ENCODE results near the gene NUF2. TPM values are rescaled to one million over a fixed set of nuclear protein-coding genes. Genes with fewer than 3 reads are reported as not detected.
"Not testable (repeated sequence)": the region's sequence is repeated elsewhere in the genome, so short reads cannot be mapped to it uniquely, and the experiment has no call there.

NUF2 gene
- total RNA-seq, 2 experiments from 2014 or later = 86.1 to 92.5 TPM

- BruUV-seq (replicated peaks) = no TSS peak
Observed at GRCh38 chr1:163320891-163321290, 863 bp upstream of the NUF2 start.

GRCh38 chr1:163323339-163323738, 1.6 kb downstream of the NUF2 start:
- intact Hi-C loops (cut with micrococcal nuclease; ENCODE audit: unreplicated experiment) = loop anchor here (5.0 kb wide), 1 partner anchor 826 kb away; the partner anchor contains the start of gene UHMK1
- CTCF ChIA-PET (ENCODE audit: unreplicated experiment); H4K20me1 ChIP-seq (ENCODE audit: insufficient read depth, low read length); H2AFZ ChIP-seq (ENCODE audit: low read length); H3K9me2 ChIP-seq (ENCODE audit: insufficient read depth, low read length); H3K9me3 ChIP-seq (ENCODE audit: low read length); DNase-seq (ENCODE audit: low spot score); BruUV-seq (replicated peaks): not testable (repeated sequence)
- Histone ChIP-seq H3K27ac (ENCODE audit: low read depth, low read length, poor library complexity, severe bottlenecking) (peak overlapping the region; percentile 94), H3K4me2 (ENCODE audit: low read length) (peak overlapping the region; percentile 92), H3K4me3 (ENCODE audit: low read depth, low read length, poor library complexity, severe bottlenecking) (peak overlapping the region; percentile 85), H3K36me3 (ENCODE audit: insufficient read depth, low read length) (peaks cover 56% of the 10 kb centered on the region), H3K4me1 (ENCODE audit: insufficient read depth, low read length, poor library complexity, severe bottlenecking) (peaks cover 22% of the 10 kb centered on the region), H3K79me2 (ENCODE audit: insufficient read depth, low read depth, low read length) (peaks cover 64% of the 10 kb centered on the region)
- POLR2A ChIA-PET = interaction anchor here (1.4 to 2.5 kb wide), 2 partner anchors 9 to 34 kb away, joined by 6 to 12 read pairs; no protein-coding TSS in a partner anchor

More at GRCh38 chr1:163320891-163321290, 863 bp upstream of the NUF2 start:
- CTCF ChIA-PET (ENCODE audit: unreplicated experiment) = no interaction called here
- no peak for DNase-seq (ENCODE audit: low spot score)
- Histone ChIP-seq H2AFZ (ENCODE audit: low read length) (peak overlapping the region; percentile 75; the same call in 1 of the 2 replicates), H3K79me2 (ENCODE audit: insufficient read depth, low read depth, low read length) (peaks cover 51% of the 10 kb centered on the region), H3K4me2 (ENCODE audit: low read length) (peak overlapping the region; percentile 85), H3K9me3 (ENCODE audit: low read length) (no peaks in the 10 kb centered on the region), H3K4me3 (ENCODE audit: low read depth, low read length, poor library complexity, severe bottlenecking) (peak overlapping the region; percentile 85), H3K9me2 (ENCODE audit: insufficient read depth, low read length) (no peaks in the 10 kb centered on the region), H3K4me1 (ENCODE audit: insufficient read depth, low read length, poor library complexity, severe bottlenecking) (peaks cover 22% of the 10 kb centered on the region), H3K36me3 (ENCODE audit: insufficient read depth, low read length) (peaks cover 57% of the 10 kb centered on the region), H4K20me1 (ENCODE audit: insufficient read depth, low read length) (no peaks in the 10 kb centered on the region), H3K27ac (ENCODE audit: low read depth, low read length, poor library complexity, severe bottlenecking) (peak overlapping the region; percentile 94)
- POLR2A ChIA-PET = interaction anchor here (2.5 kb wide), 1 partner anchor 11 kb away, joined by 12 read pairs; no protein-coding TSS in a partner anchor
- intact Hi-C loops (cut with micrococcal nuclease; ENCODE audit: unreplicated experiment) = loop anchor here (5.0 kb wide), 1 partner anchor 824 kb away; the partner anchor contains the start of gene UHMK1
- TF ChIP-seq CTCF (conservative IDR thresholded peaks at IDR 0.05; ENCODE audit: low read length) (no peak), EZH2phosphoT487 (IDR thresholded peaks at IDR 0.05; ENCODE audit: borderline replicate concordance, low read depth, low read length) (no peak)

- no peak overlapping the region for H3K4me2 ChIP-seq (ENCODE audit: low read length)
- H2AFZ ChIP-seq (ENCODE audit: low read length) = no peak overlapping the region
- no peaks in the 10 kb centered on the region for H3K9me2 ChIP-seq (ENCODE audit: insufficient read depth, low read length)
- ChIA-PET POLR2A (interaction anchor here (2.2 kb wide), 1 partner anchor 9 kb away, joined by 12 read pairs; the partner anchor contains the start of gene NUF2), CTCF (ENCODE audit: unreplicated experiment) (no interaction called here)
- no peak for DNase-seq (ENCODE audit: low spot score)
- H3K4me3 ChIP-seq (ENCODE audit: low read depth, low read length, poor library complexity, severe bottlenecking) = no peak overlapping the region
- H3K9me3 ChIP-seq (ENCODE audit: low read length) = peaks cover 56% of the 10 kb centered on the region
- H3K27ac ChIP-seq (ENCODE audit: low read depth, low read length, poor library complexity, severe bottlenecking) = no peak overlapping the region
- peaks cover 37% of the 10 kb centered on the region for H3K79me2 ChIP-seq (ENCODE audit: insufficient read depth, low read depth, low read length)
- no TSS peak for BruUV-seq (replicated peaks)
- peaks cover 99% of the 10 kb centered on the region for H3K36me3 ChIP-seq (ENCODE audit: insufficient read depth, low read length)
- intact Hi-C loops (cut with micrococcal nuclease; ENCODE audit: unreplicated experiment) = no loop called here
- H4K20me1 ChIP-seq (ENCODE audit: insufficient read depth, low read length) = no peaks in the 10 kb centered on the region
- no peak for TF ChIP-seq EZH2phosphoT487 (IDR thresholded peaks at IDR 0.05; ENCODE audit: borderline replicate concordance, low read depth, low read length)
- TF ChIP-seq CTCF (conservative IDR thresholded peaks at IDR 0.05; ENCODE audit: low read length) = no peak
- H3K4me1 ChIP-seq (ENCODE audit: insufficient read depth, low read length, poor library complexity, severe bottlenecking) = no peaks in the 10 kb centered on the region
Observed at GRCh38 chr1:163331116-163331515, 9.4 kb downstream of the NUF2 start.

Measured in OCI-LY7 (cell line).